GM12878 (cell line): ENCODE measurements around the gene WBP2NL. TPM values are rescaled to one million over a fixed set of nuclear protein-coding genes. Genes with fewer than 3 reads are reported as not detected.
"Not testable (repeated sequence)": the region's sequence is repeated elsewhere in the genome, so short reads cannot be mapped to it uniquely, and the experiment has no call there.

Source experiments
- ATAC-seq: fragments of 200-7000 bp; cut with Tn5 transposase; 3 replicates; pipeline ENCODE4 v1.9.1; 2020; ENCODE audit warnings: mild to moderate bottlenecking, moderate library complexity
- BruUV-seq: library from RNA; stranded (reverse); fragments of 400-500 nt; replicated peaks from 2 replicates; lab custom pipeline; 2021; lab: Mats Ljungman, UMichigan
- CTCF ChIA-PET: fragments of 300-600 bp; sonication (Branson Sonifier 250); formaldehyde crosslinking; extraction: SDS; loops from one replicate; lab custom pipeline; 2021; ENCODE audit warnings: inconsistent platforms; lab: Yijun Ruan, JAX
- POLR2A ChIA-PET: fragments of 350-600 bp; formaldehyde crosslinking; extraction: SDS; loops from one replicate; lab custom pipeline; 2021; ENCODE audit warnings: inconsistent platforms; lab: Charles Lee
- RAD21 ChIA-PET: fragments of 300-600 bp; sonication (Branson Sonifier 250); formaldehyde crosslinking; loops from one replicate; lab custom pipeline; 2023; ENCODE audit warnings: antibody characterized with exemption; ENCODE audit not compliant: unreplicated experiment; lab: Charles Lee
- SMC1A ChIA-PET: fragments of 300-600 bp; sonication (Branson Sonifier 250); formaldehyde crosslinking; loops from one replicate; lab custom pipeline; 2023; ENCODE audit not compliant: unreplicated experiment, uncharacterized antibody; lab: Charles Lee
- DNase-seq: peaks from one replicate; pipeline ENCODE4 v3.0.0-alpha.2; 2011; ENCODE audit warnings: low read depth, low spot score
- FAIRE-seq: peaks from 3 replicates; lab custom pipeline; 2011; peaks lifted over from hg19 to GRCh38; lab: Jason Lieb, UNC
- H2AFZ ChIP-seq: 2 replicates; pipeline ENCODE4 v1.6.0; 2011; ENCODE audit warnings: low read depth, low read length, control low read depth; ENCODE audit not compliant: control insufficient read depth
- H3K27ac ChIP-seq: 2 replicates; pipeline ENCODE4 v1.5.1; 2011; ENCODE audit warnings: control low read depth; ENCODE audit not compliant: control insufficient read depth, insufficient read depth
- H3K27me3 ChIP-seq, 2 experiments: replicated peaks in 1 of 2; 2 replicates each; pipeline versions ENCODE4 v1.6.0 to v1.6.1; 2011; ENCODE audit warnings: low read length in 1 of 2; ENCODE audit not compliant: control insufficient read depth in 2 of 2, insufficient read depth in 2 of 2
- H3K36me3 ChIP-seq, 2 experiments: 2 replicates each; pipeline ENCODE4 v1.5.1; 2011; ENCODE audit warnings: low read length in 1 of 2; ENCODE audit not compliant: control insufficient read depth in 2 of 2, insufficient read depth in 2 of 2
- H3K4me1 ChIP-seq: 2 replicates; pipeline ENCODE4 v1.6.1; 2011; ENCODE audit warnings: mild to moderate bottlenecking, low read length, moderate library complexity, mixed read lengths; ENCODE audit not compliant: control insufficient read depth, insufficient read depth
- H3K4me2 ChIP-seq: 2 replicates; pipeline ENCODE4 v1.6.0; 2011; ENCODE audit warnings: control low read depth; ENCODE audit not compliant: control insufficient read depth, insufficient read depth
- H3K4me3 ChIP-seq: fragments of 200-600 bp; sonication (generic); 2 replicates; pipeline ENCODE4 v1.5.1; 2016
- H3K79me2 ChIP-seq: 2 replicates; pipeline ENCODE4 v1.6.0; 2011; ENCODE audit warnings: low read length; ENCODE audit not compliant: control insufficient read depth, insufficient read depth
- H3K9ac ChIP-seq: 2 replicates; pipeline ENCODE4 v1.8.0; 2011; ENCODE audit warnings: low read length, control low read depth, mixed read lengths; ENCODE audit not compliant: control insufficient read depth, insufficient read depth
- H3K9me3 ChIP-seq: replicated peaks from 3 replicates; pipeline ENCODE4 v1.5.1; 2011; ENCODE audit warnings: mild to moderate bottlenecking, low read length; ENCODE audit not compliant: control insufficient read depth, insufficient read depth
- H4K20me1 ChIP-seq: 2 replicates; pipeline ENCODE4 v1.6.0; 2011; ENCODE audit not compliant: control insufficient read depth, insufficient read depth
- ATF7 ChIP-seq: fragments of 450-650 bp; IDR thresholded peaks from 2 replicates; pipeline ENCODE4 v1.6.1; 2016; ENCODE audit warnings: low read depth, mild to moderate bottlenecking
- BCL11A ChIP-seq: IDR thresholded peaks from 2 replicates; pipeline ENCODE4 v1.6.1; 2011; ENCODE audit warnings: low read depth, low read length
- BMI1 ChIP-seq: fragments of 450-650 bp; IDR thresholded peaks from 2 replicates; pipeline ENCODE4 v1.6.1; 2016; ENCODE audit warnings: mild to moderate bottlenecking, moderate library complexity, borderline replicate concordance
- CBFB ChIP-seq: IDR thresholded peaks from 2 replicates; pipeline ENCODE4 v1.6.1; 2016; ENCODE audit warnings: antibody characterized with exemption, low read depth
- EED ChIP-seq: sonication (generic); IDR thresholded peaks from 2 replicates; pipeline ENCODE4 v1.6.1; 2016; ENCODE audit warnings: antibody characterized with exemption, low read depth
- GATAD2B ChIP-seq: fragments of 450-650 bp; conservative IDR thresholded peaks from 2 replicates; pipeline ENCODE4 v1.6.1; 2017; ENCODE audit warnings: low read depth, mild to moderate bottlenecking, moderate library complexity
- HCFC1 ChIP-seq: fragments of 150-350 bp; IDR thresholded peaks from 2 replicates; pipeline ENCODE4 v1.6.1; 2014; ENCODE audit warnings: low read length
- KAT2A ChIP-seq: conservative IDR thresholded peaks from 2 replicates; pipeline ENCODE4 v1.6.1; 2011; ENCODE audit warnings: low read depth, low read length; ENCODE audit not compliant: control insufficient read depth
- KDM1A ChIP-seq: fragments of 200-600 bp; sonication (generic); IDR thresholded peaks from 2 replicates; pipeline ENCODE4 v1.6.1; 2016; ENCODE audit warnings: borderline replicate concordance
- MXI1 ChIP-seq: fragments of 150-350 bp; IDR thresholded peaks from 2 replicates; pipeline ENCODE4 v1.6.1; 2011; ENCODE audit warnings: low read depth, mild to moderate bottlenecking, inconsistent platforms, low read length, improper control_type of control experiment
- NFYB ChIP-seq: IDR thresholded peaks from 2 replicates; pipeline ENCODE4 v1.6.1; 2011; ENCODE audit warnings: low read depth, mild to moderate bottlenecking, low read length, improper control_type of control experiment, moderate library complexity; ENCODE audit not compliant: insufficient read depth
- PAX8 ChIP-seq: fragments of 450-650 bp; IDR thresholded peaks from 2 replicates; pipeline ENCODE4 v1.6.1; 2017; ENCODE audit warnings: mild to moderate bottlenecking, moderate library complexity
- PBX3 ChIP-seq: IDR thresholded peaks from 2 replicates; pipeline ENCODE4 v1.6.1; 2011; ENCODE audit warnings: mild to moderate bottlenecking, low read depth, low read length, moderate library complexity; ENCODE audit not compliant: insufficient replicate concordance
- POLR2AphosphoS2 ChIP-seq: IDR thresholded peaks from 2 replicates; pipeline ENCODE4 v1.6.1; 2011; ENCODE audit warnings: low read depth, mild to moderate bottlenecking, low read length, improper control_type of control experiment, moderate library complexity
- RAD21 ChIP-seq: IDR thresholded peaks from 2 replicates; pipeline ENCODE4 v1.6.1; 2011; ENCODE audit warnings: mild to moderate bottlenecking, low read depth, low read length, moderate library complexity; ENCODE audit not compliant: insufficient read depth
- RELA ChIP-seq: fragments of 450-650 bp; IDR thresholded peaks from 2 replicates; pipeline ENCODE4 v1.8.0; 2014; ENCODE audit warnings: borderline replicate concordance; ENCODE audit not compliant: partially characterized antibody
- RFX5 ChIP-seq: IDR thresholded peaks from 2 replicates; pipeline ENCODE4 v1.6.1; 2011; ENCODE audit warnings: low read depth, low read length, improper control_type of control experiment
- SIN3A ChIP-seq: IDR thresholded peaks from 2 replicates; pipeline ENCODE4 v1.6.1; 2012; ENCODE audit warnings: low read depth, low read length, improper control_type of control experiment
- SPI1 ChIP-seq: IDR thresholded peaks from 2 replicates; pipeline ENCODE4 v1.6.1; 2011; ENCODE audit warnings: low read depth, mild to moderate bottlenecking, low read length, moderate library complexity, borderline replicate concordance; ENCODE audit not compliant: insufficient read depth
- STAT1 ChIP-seq: fragments of 450-650 bp; conservative IDR thresholded peaks from 2 replicates; pipeline ENCODE4 v1.6.1; 2014; ENCODE audit warnings: antibody characterized with exemption, mild to moderate bottlenecking
- WGBS: methylation state at CpG from one replicate; pipeline ENCODE4 v1.1.6; 2016; ENCODE audit warnings: low lambda C conversion rate; ENCODE audit not compliant: insufficient replicate concordance, insufficient coverage; ENCODE audit errors: missing lambda C conversion rate; 5-methylcytosine and 5-hydroxymethylcytosine counted together
- in situ Hi-C: fragments of 300-500 bp; cut with MboI; formaldehyde crosslinking; loops from 9 replicates; pipeline ENCODE4 v1.14.3; 2018; ENCODE audit warnings: mixed read lengths
- intact Hi-C: fragments of 100-400 bp; cut with micrococcal nuclease; formaldehyde crosslinking; loops from one replicate; pipeline ENCODE4 v1.14.2; 2022; ENCODE audit not compliant: unreplicated experiment
- polyA plus RNA-seq, 11 experiments: library from polyadenylated mRNA; depleted of rRNA in 4 of 11; unstranded in 6 of 11; stranded (reverse) in 5 of 11; fragments of >200 nt; fragmentation: Nextera tagmentation in 4 of 11; fragmentation: Illumina TruSeq in 1 of 11; extraction: Ambion mirVana in 4 of 11; extraction: Trizol in 1 of 11; gene quantifications; 1 replicate in 1 of 11; 2 replicates in 10 of 11; pipeline versions ENCODE4 v1.2.1 to v1.2.3, GENCODE V29; 2011 to 2016; ENCODE audit warnings: inconsistent platforms in 2 of 11, missing spikeins in 2 of 11, low read depth in 1 of 11
- total RNA-seq, 4 experiments: library from RNA; depleted of rRNA in 3 of 4; stranded (reverse); fragments of >200 nt in 3 of 4; fragmentation: Illumina TruSeq in 1 of 4; extraction: Trizol in 1 of 4; gene quantifications; 2 replicates each; pipeline versions ENCODE4 v1.2.1 to v1.2.3, GENCODE V29; 2013 to 2021
- TF ChIP-seq, protein P1 (sequence below): IDR thresholded peaks from 2 replicates; pipeline ENCODE4 v1.6.1; 2012; ENCODE audit warnings: low read depth, low read length, improper control_type of control experiment

WBP2NL gene
- total and polyA plus RNA-seq, 10 of the 15 experiments (the other 5 are each of a cell fraction or from before 2014, with no cell fraction given), result 0.46 to 1.9 (median 1.3) TPM

DNA sequence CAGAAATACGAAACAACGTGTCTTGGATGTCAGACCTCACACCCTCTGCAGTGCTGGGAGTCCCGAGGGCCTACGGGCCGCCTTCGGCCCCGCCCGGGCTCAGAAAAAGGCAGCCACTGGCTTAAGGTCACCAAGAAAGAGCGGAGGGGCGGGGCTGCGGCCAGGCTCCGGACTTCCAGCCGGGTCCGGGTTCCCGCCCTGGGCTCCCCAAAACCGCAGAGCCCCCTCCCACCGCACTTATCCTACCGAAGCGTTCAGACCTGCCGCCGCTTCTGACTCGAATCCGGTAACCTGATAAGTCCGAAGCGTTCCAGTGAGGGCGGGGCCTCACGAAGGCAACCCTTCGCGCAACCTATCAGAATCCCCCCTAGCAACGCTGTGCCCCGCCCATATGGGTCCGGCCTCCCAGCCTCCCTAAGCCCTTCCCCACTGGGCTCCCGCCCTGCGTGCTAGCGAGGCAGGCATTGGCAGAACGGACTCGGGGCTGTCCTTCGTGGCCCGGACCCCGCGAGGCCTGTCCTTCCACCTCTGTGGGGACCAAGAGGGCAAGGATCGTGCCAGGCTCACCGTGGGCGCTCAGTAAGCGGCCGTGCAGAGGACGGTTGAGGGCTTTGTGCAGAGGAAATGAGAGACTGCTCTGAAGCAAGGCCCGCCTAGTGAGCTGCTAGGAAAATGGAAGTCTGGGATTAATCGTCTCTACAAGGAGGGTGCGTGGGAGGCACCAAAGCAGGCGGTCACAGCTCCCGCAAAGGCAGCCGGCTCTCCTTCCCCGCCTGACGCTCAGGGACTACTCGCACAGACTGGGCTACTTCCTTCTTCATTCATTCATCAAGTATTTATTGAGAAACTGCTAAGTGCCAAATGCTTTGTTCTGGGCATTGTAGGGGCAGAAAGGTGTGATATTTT is 72.2 kb downstream of the WBP2NL start, which contains the start of gene NAGA (continued):
- TF ChIP-seq RELA, result no peak
- TF ChIP-seq, protein P1, sequence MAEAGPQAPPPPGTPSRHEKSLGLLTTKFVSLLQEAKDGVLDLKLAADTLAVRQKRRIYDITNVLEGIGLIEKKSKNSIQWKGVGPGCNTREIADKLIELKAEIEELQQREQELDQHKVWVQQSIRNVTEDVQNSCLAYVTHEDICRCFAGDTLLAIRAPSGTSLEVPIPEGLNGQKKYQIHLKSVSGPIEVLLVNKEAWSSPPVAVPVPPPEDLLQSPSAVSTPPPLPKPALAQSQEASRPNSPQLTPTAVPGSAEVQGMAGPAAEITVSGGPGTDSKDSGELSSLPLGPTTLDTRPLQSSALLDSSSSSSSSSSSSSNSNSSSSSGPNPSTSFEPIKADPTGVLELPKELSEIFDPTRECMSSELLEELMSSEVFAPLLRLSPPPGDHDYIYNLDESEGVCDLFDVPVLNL, result peak; percentile 33; the same call in 1 of the 2 replicates
- TF ChIP-seq KDM1A, result no peak
- peak; percentile 81 for TF ChIP-seq RFX5
- TF ChIP-seq PBX3, result no peak
- TF ChIP-seq EED, result peak; percentile 46; the same call in 1 of the 2 replicates
- TF ChIP-seq SIN3A, result peak; percentile 42; the same call in 1 of the 2 replicates
- TF ChIP-seq SPI1, result 0 out of 2 replicates have a peak, but pooled peaks have one; percentile 10
- no peak for TF ChIP-seq PAX8
- peak; percentile 61; the same call in 1 of the 2 replicates for TF ChIP-seq NFYB
- TF ChIP-seq GATAD2B, result peak; percentile 31; the same call in 1 of the 2 replicates
- peak; percentile 84; the same call in 1 of the 2 replicates for TF ChIP-seq CBFB
- no peak for TF ChIP-seq STAT1
- TF ChIP-seq ATF7, result no peak
- no peak for TF ChIP-seq KAT2A
- TF ChIP-seq BMI1, result no peak
- TF ChIP-seq POLR2AphosphoS2, result peak; percentile 62; the same call in 1 of the 2 replicates
- no peak for TF ChIP-seq RAD21
- TF ChIP-seq BCL11A, result no peak
- TF ChIP-seq MXI1, result peak; percentile 54; the same call in 1 of the 2 replicates
- TF ChIP-seq HCFC1, result no peak

DNA sequence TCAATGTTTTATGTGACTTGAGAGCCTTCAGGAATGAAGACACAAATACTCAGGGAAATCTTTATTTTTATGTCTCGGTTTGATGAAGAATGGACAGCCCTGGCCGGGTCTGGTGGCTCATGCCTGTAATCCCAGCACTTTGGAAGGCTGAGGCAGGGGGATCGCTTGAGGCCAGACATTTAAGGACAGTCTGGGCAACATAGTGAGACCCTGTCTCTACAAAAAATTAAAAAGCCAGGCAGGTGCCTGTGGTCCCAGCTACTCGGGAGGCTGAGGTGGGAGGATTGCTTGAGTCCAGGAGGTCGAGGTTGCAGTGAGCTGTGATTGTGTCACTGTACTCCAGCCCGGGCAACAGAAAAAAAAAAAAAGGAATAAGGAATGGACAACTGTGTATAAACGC is 72.9 kb downstream of the WBP2NL start:
- intact Hi-C loops, result loop anchor here (5.0 kb wide), 1 partner anchor 104 kb away; the partner anchor contains the start of gene SEPTIN3
- BruUV-seq, FAIRE-seq, H3K27me3 ChIP-seq, H2AFZ ChIP-seq, H4K20me1 ChIP-seq, H3K79me2 ChIP-seq, ATAC-seq, H3K9me3 ChIP-seq, DNase-seq, in situ Hi-C loops: not testable (repeated sequence)
- H3K9ac ChIP-seq, result peak overlapping the region; percentile 85; the same call in 1 of the 2 replicates
- CTCF ChIA-PET, result interaction anchor here (0.6 to 0.8 kb wide), 2 partner anchors 9 to 303 kb away, joined by 3 to 4 read pairs; no protein-coding TSS in a partner anchor
- SMC1A ChIA-PET, result interaction anchor here (1.1 to 2.6 kb wide), 2 partner anchors 9 to 131 kb away, joined by 4 to 11 read pairs; partner anchors contain the start of gene SMDT1
- H3K4me3 ChIP-seq, result peak overlapping the region; percentile 83
- POLR2A ChIA-PET, result interaction anchor here (0.6 to 3.0 kb wide), 4 partner anchors 8 to 370 kb away, joined by 3 to 21 read pairs (median 4); partner anchors contain the start of genes NDUFA6 and SMDT1
- H3K4me1 ChIP-seq, result peaks cover 19% of the 10 kb centered on the region
- RAD21 ChIA-PET, result interaction anchor here (0.7 kb wide), 1 partner anchor 9 kb away, joined by 4 read pairs; no protein-coding TSS in a partner anchor
- peak overlapping the region; percentile 88; the same call in 1 of the 2 replicates for H3K27ac ChIP-seq
- WGBS, result 63% methylated on average over 6 of the region's 7 CpGs
- H3K36me3 ChIP-seq, result peaks cover 3 to 11% of the 10 kb centered on the region in 2 experiments; a peak in 3 of 4 replicates
- H3K4me2 ChIP-seq, result peak overlapping the region; percentile 82
